Astrocyte (in vitro differentiated cells and primary cell): ENCODE results near the gene PRAF2. TPM values are rescaled to one million over a fixed set of nuclear protein-coding genes. Genes with fewer than 3 reads are reported as not detected.

ENCODE experiments used
- DNase-seq: peaks from one replicate; pipeline ENCODE4 v3.0.0-alpha.2; 2010; ENCODE audit warnings: low read depth
- FAIRE-seq: peaks from 2 replicates; lab custom pipeline; 2011; peaks lifted over from hg19 to GRCh38; lab: Jason Lieb, UNC
- H2AFZ ChIP-seq: 2 replicates; pipeline ENCODE4 v1.6.0; 2012; ENCODE audit warnings: low read depth, low read length, inconsistent platforms
- H3K27ac ChIP-seq: 2 replicates; pipeline ENCODE4 v1.5.1; 2011; ENCODE audit warnings: low read depth, low read length, inconsistent platforms
- H3K27me3 ChIP-seq: 2 replicates; pipeline ENCODE4 v1.6.0; 2011; ENCODE audit warnings: low read length, inconsistent platforms; ENCODE audit not compliant: insufficient read depth
- H3K36me3 ChIP-seq: 2 replicates; pipeline ENCODE4 v1.5.1; 2011; ENCODE audit warnings: low read length, inconsistent platforms; ENCODE audit not compliant: insufficient read depth
- H3K4me1 ChIP-seq: 2 replicates; pipeline ENCODE4 v1.5.1; 2011; ENCODE audit warnings: low read length, inconsistent platforms; ENCODE audit not compliant: insufficient read depth
- H3K4me2 ChIP-seq: 2 replicates; pipeline ENCODE4 v1.6.0; 2012; ENCODE audit warnings: low read length, inconsistent platforms
- H3K4me3 ChIP-seq: 2 replicates; pipeline ENCODE4 v1.5.1; 2011; ENCODE audit warnings: low read depth, mild to moderate bottlenecking, low read length, inconsistent platforms; ENCODE audit not compliant: insufficient read depth
- H3K79me2 ChIP-seq: 2 replicates; pipeline ENCODE4 v1.6.0; 2012; ENCODE audit warnings: mild to moderate bottlenecking, low read length, inconsistent platforms; ENCODE audit not compliant: insufficient read depth
- H3K9ac ChIP-seq: 2 replicates; pipeline ENCODE4 v1.6.0; 2012; ENCODE audit warnings: mild to moderate bottlenecking, low read length, inconsistent platforms
- H3K9me3 ChIP-seq: 2 replicates; pipeline ENCODE4 v1.5.1; 2012; ENCODE audit warnings: low read depth, mild to moderate bottlenecking, low read length, inconsistent platforms; ENCODE audit not compliant: insufficient read depth
- H4K20me1 ChIP-seq: 2 replicates; pipeline ENCODE4 v1.6.0; 2012; ENCODE audit warnings: low read length, inconsistent platforms; ENCODE audit not compliant: insufficient read depth
- H3K27ac Mint-ChIP-seq: one replicate; pipeline ENCODE4 v1.8.0; 2021; ENCODE audit warnings: mild to moderate bottlenecking, mixed read lengths; ENCODE audit not compliant: unreplicated experiment
- H3K27me3 Mint-ChIP-seq: one replicate; pipeline ENCODE4 v1.8.0; 2021; ENCODE audit warnings: low read depth, mixed read lengths; ENCODE audit not compliant: unreplicated experiment
- H3K36me3 Mint-ChIP-seq: one replicate; pipeline ENCODE4 v1.8.0; 2021; ENCODE audit warnings: low read depth, mixed read lengths; ENCODE audit not compliant: unreplicated experiment
- H3K4me1 Mint-ChIP-seq: one replicate; pipeline ENCODE4 v1.8.0; 2021; ENCODE audit warnings: low read depth, mixed read lengths; ENCODE audit not compliant: unreplicated experiment
- H3K4me3 Mint-ChIP-seq: one replicate; pipeline ENCODE4 v1.8.0; 2021; ENCODE audit warnings: mild to moderate bottlenecking, moderate library complexity, mixed read lengths; ENCODE audit not compliant: unreplicated experiment
- H3K9me3 Mint-ChIP-seq: one replicate; pipeline ENCODE4 v1.8.0; 2021; ENCODE audit warnings: mild to moderate bottlenecking, mixed read lengths; ENCODE audit not compliant: unreplicated experiment
- CTCF ChIP-seq: IDR thresholded peaks from 2 replicates; pipeline ENCODE4 v1.5.1; 2011; ENCODE audit warnings: low read depth, mild to moderate bottlenecking, inconsistent platforms, low read length, moderate library complexity; ENCODE audit not compliant: insufficient read depth
- EZH2 ChIP-seq: IDR thresholded peaks from 2 replicates; pipeline ENCODE4 v1.6.1; 2012; ENCODE audit warnings: mild to moderate bottlenecking, low read length, inconsistent platforms; ENCODE audit not compliant: insufficient read depth
- total RNA-seq: library from RNA; stranded (reverse); gene quantifications from 2 replicates; pipeline ENCODE4 v1.2.1, GENCODE V29; 2021

PRAF2 gene
- total RNA-seq, 1 donor from 2014 or later: 44.4 TPM

GRCh38 chrX:49061490-49061889 is 12.3 kb downstream of the PRAF2 start:
- no peak overlapping the region for H3K9ac ChIP-seq
- no peaks in the 10 kb centered on the region for H3K79me2 ChIP-seq
- H3K27ac Mint-ChIP-seq: no peak overlapping the region
- H2AFZ ChIP-seq: no peak overlapping the region
- FAIRE-seq: no peak
- H3K27ac ChIP-seq: no peak overlapping the region
- no peaks in the 10 kb centered on the region for H3K36me3 ChIP-seq
- H3K27me3 Mint-ChIP-seq: no peaks in the 10 kb centered on the region
- H3K9me3 ChIP-seq: no peaks in the 10 kb centered on the region
- H3K36me3 Mint-ChIP-seq: no peaks in the 10 kb centered on the region
- no peaks in the 10 kb centered on the region for H3K9me3 Mint-ChIP-seq
- no peak for TF ChIP-seq CTCF
- TF ChIP-seq EZH2: no peak
- H3K4me1 ChIP-seq: no peaks in the 10 kb centered on the region
- no peak for DNase-seq
- H3K4me3 Mint-ChIP-seq: no peak overlapping the region
- H3K4me3 ChIP-seq: no peak overlapping the region
- no peaks in the 10 kb centered on the region for H4K20me1 ChIP-seq
- H3K4me2 ChIP-seq: no peak overlapping the region
- no peaks in the 10 kb centered on the region for H3K27me3 ChIP-seq
- peaks cover 2% of the 10 kb centered on the region for H3K4me1 Mint-ChIP-seq

GRCh38 chrX:49060914-49061313 is 12.9 kb downstream of the PRAF2 start:
- H3K27ac Mint-ChIP-seq: no peak overlapping the region
- Histone ChIP-seq H3K4me2 (no peak overlapping the region), H4K20me1 (no peaks in the 10 kb centered on the region), H2AFZ (no peak overlapping the region), H3K36me3 (no peaks in the 10 kb centered on the region), H3K9ac (no peak overlapping the region), H3K27ac (no peak overlapping the region), H3K9me3 (no peaks in the 10 kb centered on the region), H3K27me3 (no peaks in the 10 kb centered on the region), H3K4me1 (no peaks in the 10 kb centered on the region), H3K4me3 (no peak overlapping the region), H3K79me2 (no peaks in the 10 kb centered on the region)
- H3K9me3 Mint-ChIP-seq: no peaks in the 10 kb centered on the region
- DNase-seq: no peak
- no peaks in the 10 kb centered on the region for H3K27me3 Mint-ChIP-seq
- no peaks in the 10 kb centered on the region for H3K36me3 Mint-ChIP-seq
- peaks cover 4% of the 10 kb centered on the region for H3K4me1 Mint-ChIP-seq
- TF ChIP-seq CTCF (no peak), EZH2 (no peak)
- no peak for FAIRE-seq
- H3K4me3 Mint-ChIP-seq: no peak overlapping the region

GRCh38 chrX:49059681-49060085 is 14.1 kb downstream of the PRAF2 start:
- no peak overlapping the region for H2AFZ ChIP-seq
- Mint-ChIP-seq H3K4me1 (peaks cover 7% of the 10 kb centered on the region), H3K27me3 (no peaks in the 10 kb centered on the region), H3K9me3 (no peaks in the 10 kb centered on the region), H3K27ac (no peak overlapping the region), H3K36me3 (no peaks in the 10 kb centered on the region), H3K4me3 (no peak overlapping the region)
- no peak overlapping the region for H3K27ac ChIP-seq
- H3K9me3 ChIP-seq: no peaks in the 10 kb centered on the region
- no peaks in the 10 kb centered on the region for H4K20me1 ChIP-seq
- no peak overlapping the region for H3K9ac ChIP-seq
- no peak for TF ChIP-seq EZH2
- no peak for TF ChIP-seq CTCF
- no peak overlapping the region for H3K4me3 ChIP-seq
- H3K79me2 ChIP-seq: no peaks in the 10 kb centered on the region
- H3K36me3 ChIP-seq: no peaks in the 10 kb centered on the region
- no peaks in the 10 kb centered on the region for H3K4me1 ChIP-seq
- FAIRE-seq (no peak), DNase-seq (no peak)
- no peak overlapping the region for H3K4me2 ChIP-seq
- H3K27me3 ChIP-seq: no peaks in the 10 kb centered on the region
